Right atrium auricular region (tissue), 2 donors: Measurements from ENCODE around the gene DYSF. TPM values are rescaled to one million over a fixed set of nuclear protein-coding genes. Genes with fewer than 3 reads are reported as not detected.
A peak's percentile ranks its signal among the peaks of the same experiment; 100 is the strongest.

Experiments used
- DNase-seq: peaks from one replicate; pipeline ENCODE4 v3.0.0-alpha.2; 2019; ENCODE audit warnings: low spot score
- H3K27ac ChIP-seq, 2 donors: fragments of 200-600 bp; sonication (generic); 1 replicate in 1 of 2; 2 replicates in 1 of 2; pipeline ENCODE4 v1.5.1; 2016 to 2019
- H3K27me3 ChIP-seq, 2 donors: fragments of 200-600 bp; sonication (generic); one replicate each; pipeline versions ENCODE4 v1.5.1 to v1.6.0; 2017 to 2019
- H3K36me3 ChIP-seq: fragments of 200-600 bp; sonication (generic); one replicate; pipeline ENCODE4 v1.5.1; 2016
- H3K4me1 ChIP-seq, 2 donors: fragments of 200-600 bp; sonication (generic); one replicate each; pipeline versions ENCODE4 v1.5.1 to v1.6.0; 2017 to 2019
- H3K4me3 ChIP-seq, 2 donors: fragments of 200-600 bp; sonication (generic); 1 replicate in 1 of 2; 2 replicates in 1 of 2; pipeline ENCODE4 v1.5.1; 2017 to 2019; ENCODE audit warnings: mild to moderate bottlenecking in 1 of 2, moderate library complexity in 1 of 2
- H3K9me3 ChIP-seq, 2 donors: fragments of 200-600 bp; sonication (generic); one replicate each; pipeline ENCODE4 v1.5.1; 2019
- CTCF ChIP-seq, 2 donors: fragments of 200-600 bp; sonication (generic); IDR thresholded peaks; one replicate each; pipeline ENCODE4 v1.5.1; 2019; ENCODE audit warnings: antibody characterized with exemption in 2 of 2
- total RNA-seq, 2 donors: library from RNA; depleted of rRNA; stranded (reverse); fragments of >200 nt; gene quantifications; one replicate each; pipeline ENCODE4 v1.1.0, GENCODE V29; 2016

DYSF gene
- total RNA-seq, 2 donors from 2014 or later, result 31.3 to 52.1 TPM

GRCh38 chr2:71500426-71501079 lies 47.2 kb downstream of the DYSF start:
- H3K4me1 ChIP-seq, result peaks cover 0 to 85% of the 10 kb centered on the region in 2 donors
- H3K4me3 ChIP-seq, result no peak overlapping the region
- DNase-seq, result no peak
- no peak for TF ChIP-seq CTCF (IDR thresholded peaks at IDR 0.05)
- H3K27ac ChIP-seq, result peak overlapping the region; percentile 17 to 27
- no peaks in the 10 kb centered on the region for H3K36me3 ChIP-seq
- no peaks in the 10 kb centered on the region for H3K9me3 ChIP-seq
- H3K27me3 ChIP-seq, result no peaks in the 10 kb centered on the region

DNA sequence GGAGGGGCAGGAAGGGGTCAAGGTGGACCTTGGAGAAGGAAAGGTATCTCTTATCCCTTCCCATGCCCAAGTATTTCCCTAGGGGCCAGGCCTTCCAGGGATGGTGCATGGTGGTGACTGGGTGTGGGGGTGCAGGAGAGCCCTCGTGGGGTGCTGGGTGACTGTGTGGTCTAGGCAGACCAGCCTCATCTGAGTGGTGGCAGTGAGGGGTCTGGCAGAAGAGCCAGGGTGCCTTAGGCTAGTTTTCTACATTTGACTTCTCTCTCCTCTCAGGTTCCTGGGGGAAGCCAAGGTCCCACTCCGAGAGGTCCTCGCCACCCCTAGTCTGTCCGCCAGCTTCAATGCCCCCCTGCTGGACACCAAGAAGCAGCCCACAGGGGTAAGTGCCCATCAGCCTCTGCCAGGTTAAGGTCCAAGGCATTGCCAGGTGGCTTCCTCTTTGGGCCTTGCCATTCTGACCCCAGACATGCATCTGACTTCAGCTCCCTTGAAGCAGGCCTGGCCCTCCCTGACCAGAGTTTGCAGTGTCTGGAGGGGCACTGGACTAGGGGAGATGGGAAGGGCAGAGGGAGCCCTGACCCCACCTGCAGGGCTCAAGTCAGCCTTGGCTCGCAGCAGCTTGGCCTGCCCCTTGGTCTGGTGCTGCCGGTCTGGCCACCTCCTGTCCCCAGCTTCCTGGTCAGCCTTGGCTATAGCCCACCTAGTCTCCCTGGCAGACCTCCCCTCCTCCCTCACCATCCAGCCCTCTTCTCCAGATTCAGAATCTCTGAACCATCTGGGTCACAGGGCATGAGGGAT lies 49.8 kb downstream of the DYSF start:
- no peaks in the 10 kb centered on the region for H3K27me3 ChIP-seq

GRCh38 chr2:71503837-71504236 lies 50.5 kb downstream of the DYSF start:
- peak; percentile 62 for DNase-seq
- H3K9me3 ChIP-seq, result no peaks in the 10 kb centered on the region
- peaks cover 0 to 76% of the 10 kb centered on the region in 2 donors for H3K4me1 ChIP-seq
- peak overlapping the region; percentile 63 to 70 for H3K27ac ChIP-seq
- H3K27me3 ChIP-seq, result no peaks in the 10 kb centered on the region
- peak overlapping the region in 1 of 2 donors; percentile 10 for H3K4me3 ChIP-seq
- no peak for TF ChIP-seq CTCF (IDR thresholded peaks at IDR 0.05)
- H3K36me3 ChIP-seq, result no peaks in the 10 kb centered on the region

More for the DNA sequence above, 49.8 kb downstream of the DYSF start:
- no peaks in the 10 kb centered on the region for H3K36me3 ChIP-seq
- DNase-seq, result no peak
- TF ChIP-seq CTCF (IDR thresholded peaks at IDR 0.05), result no peak
- peaks cover 0 to 83% of the 10 kb centered on the region in 2 donors for H3K4me1 ChIP-seq
- H3K9me3 ChIP-seq, result no peaks in the 10 kb centered on the region
- H3K4me3 ChIP-seq, result peak overlapping the region in 1 of 2 donors; percentile 10
- peak overlapping the region; percentile 63 to 70 for H3K27ac ChIP-seq

GRCh38 chr2:71504611-71505010 lies 51.2 kb downstream of the DYSF start:
- no peak for DNase-seq
- no peak for TF ChIP-seq CTCF (IDR thresholded peaks at IDR 0.05)
- no peaks in the 10 kb centered on the region for H3K9me3 ChIP-seq
- H3K4me1 ChIP-seq, result peaks cover 0 to 68% of the 10 kb centered on the region in 2 donors
- no peak overlapping the region for H3K4me3 ChIP-seq
- H3K27ac ChIP-seq, result peak overlapping the region; percentile 34 to 70
- no peaks in the 10 kb centered on the region for H3K36me3 ChIP-seq
- H3K27me3 ChIP-seq, result no peaks in the 10 kb centered on the region

DNA sequence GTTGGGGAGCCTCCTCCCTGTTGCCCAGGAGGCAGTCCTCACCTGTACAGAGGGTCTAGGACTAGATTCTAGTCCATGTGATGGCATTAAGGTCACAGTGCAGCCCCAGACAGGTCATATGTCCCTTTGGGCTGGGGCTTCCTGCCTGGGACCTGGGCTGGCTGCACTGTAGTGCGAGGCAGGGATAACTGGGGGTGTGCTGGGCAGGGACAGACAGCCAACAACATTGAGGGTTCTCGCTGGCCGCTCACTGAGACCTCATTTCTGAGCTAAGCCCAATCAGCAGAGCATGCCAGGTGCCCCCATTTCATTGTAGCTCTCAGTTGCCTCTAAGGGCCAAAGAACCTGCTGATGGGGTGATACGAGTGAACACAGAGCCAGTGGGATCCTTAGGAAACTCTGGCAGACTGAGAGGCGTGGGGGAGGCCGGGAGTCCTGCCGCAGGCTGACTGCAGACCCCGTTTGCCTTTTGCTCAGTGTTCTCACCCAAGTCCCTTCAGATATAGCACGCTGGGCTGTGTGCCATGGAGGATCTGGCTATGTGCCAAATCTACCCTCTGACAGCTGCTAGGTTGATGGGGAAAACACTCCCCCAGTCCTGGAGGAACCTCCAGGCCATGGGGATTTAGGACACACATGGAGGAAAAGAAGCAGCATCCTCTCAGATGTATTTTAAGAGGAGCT lies 51.9 kb downstream of the DYSF start:
- H3K36me3 ChIP-seq, result no peaks in the 10 kb centered on the region
- H3K27me3 ChIP-seq, result no peaks in the 10 kb centered on the region
- no peak for DNase-seq
- no peak overlapping the region for H3K4me3 ChIP-seq
- H3K9me3 ChIP-seq, result no peaks in the 10 kb centered on the region
- H3K27ac ChIP-seq, result peak overlapping the region; percentile 34 to 70
- no peak for TF ChIP-seq CTCF (IDR thresholded peaks at IDR 0.05)
- H3K4me1 ChIP-seq, result peaks cover 0 to 66% of the 10 kb centered on the region in 2 donors
